ENCODE measurements around the gene CCDC171.
A peak's percentile ranks its signal among the peaks of the same experiment; 100 is the strongest.
"Not testable (repeated sequence)": the region's sequence is repeated elsewhere in the genome, so short reads cannot be mapped to it uniquely, and the experiment has no call there.

Gene CCDC171

DNA sequence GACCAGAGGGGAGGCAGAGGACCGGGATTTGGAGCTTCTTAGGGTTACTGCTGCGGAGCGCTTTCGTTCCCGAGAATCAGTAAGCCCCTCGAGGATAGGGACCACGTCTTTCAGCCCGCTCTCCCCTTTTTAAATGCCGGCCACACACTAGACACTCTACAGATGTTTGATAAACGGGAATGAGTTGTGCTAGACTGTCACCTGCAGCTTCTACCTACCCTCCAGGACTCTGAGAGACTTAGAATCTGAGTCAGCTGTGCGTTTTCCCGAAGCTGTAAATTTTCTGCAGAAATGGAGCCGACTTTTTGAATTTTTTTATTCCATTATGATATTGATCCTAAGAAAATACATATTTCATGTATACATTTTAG lies 670 bp downstream of the CCDC171 start:
- H3K4me3 ChIP-seq (ENCODE audit: low read depth, low read length) = peak overlapping the region; percentile 91
- TF ChIP-seq, protein P1, sequence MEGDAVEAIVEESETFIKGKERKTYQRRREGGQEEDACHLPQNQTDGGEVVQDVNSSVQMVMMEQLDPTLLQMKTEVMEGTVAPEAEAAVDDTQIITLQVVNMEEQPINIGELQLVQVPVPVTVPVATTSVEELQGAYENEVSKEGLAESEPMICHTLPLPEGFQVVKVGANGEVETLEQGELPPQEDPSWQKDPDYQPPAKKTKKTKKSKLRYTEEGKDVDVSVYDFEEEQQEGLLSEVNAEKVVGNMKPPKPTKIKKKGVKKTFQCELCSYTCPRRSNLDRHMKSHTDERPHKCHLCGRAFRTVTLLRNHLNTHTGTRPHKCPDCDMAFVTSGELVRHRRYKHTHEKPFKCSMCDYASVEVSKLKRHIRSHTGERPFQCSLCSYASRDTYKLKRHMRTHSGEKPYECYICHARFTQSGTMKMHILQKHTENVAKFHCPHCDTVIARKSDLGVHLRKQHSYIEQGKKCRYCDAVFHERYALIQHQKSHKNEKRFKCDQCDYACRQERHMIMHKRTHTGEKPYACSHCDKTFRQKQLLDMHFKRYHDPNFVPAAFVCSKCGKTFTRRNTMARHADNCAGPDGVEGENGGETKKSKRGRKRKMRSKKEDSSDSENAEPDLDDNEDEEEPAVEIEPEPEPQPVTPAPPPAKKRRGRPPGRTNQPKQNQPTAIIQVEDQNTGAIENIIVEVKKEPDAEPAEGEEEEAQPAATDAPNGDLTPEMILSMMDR (IDR thresholded peaks at IDR 0.05; ENCODE audit: control insufficient read depth, extremely low read depth, insufficient read depth) = no peak
- no peak for DNase-seq (ENCODE audit: low read depth)

DNA sequence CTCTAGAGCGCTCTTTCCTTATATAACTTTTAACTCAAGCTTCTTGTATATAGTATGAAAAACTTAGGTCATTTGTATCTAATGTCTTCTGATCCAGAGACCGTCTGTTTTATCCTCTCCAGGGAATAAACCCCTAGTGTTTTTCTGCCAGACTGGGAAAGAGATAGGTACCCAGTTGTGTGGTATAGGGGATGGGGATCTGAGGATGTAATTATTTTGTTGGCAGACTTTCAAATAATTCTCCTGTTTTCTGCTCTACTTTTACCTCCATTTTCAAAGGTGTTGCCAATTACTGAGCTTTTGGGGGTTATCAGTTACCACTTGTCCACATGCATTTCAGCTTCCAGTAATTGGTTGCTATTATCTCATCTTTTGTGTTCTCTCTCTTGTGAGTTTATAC lies 17.9 kb downstream of the CCDC171 start:
- no peak for DNase-seq (ENCODE audit: low read depth)
- TF ChIP-seq, protein P1 (IDR thresholded peaks at IDR 0.05; ENCODE audit: control insufficient read depth, extremely low read depth, insufficient read depth) = no peak

DNA sequence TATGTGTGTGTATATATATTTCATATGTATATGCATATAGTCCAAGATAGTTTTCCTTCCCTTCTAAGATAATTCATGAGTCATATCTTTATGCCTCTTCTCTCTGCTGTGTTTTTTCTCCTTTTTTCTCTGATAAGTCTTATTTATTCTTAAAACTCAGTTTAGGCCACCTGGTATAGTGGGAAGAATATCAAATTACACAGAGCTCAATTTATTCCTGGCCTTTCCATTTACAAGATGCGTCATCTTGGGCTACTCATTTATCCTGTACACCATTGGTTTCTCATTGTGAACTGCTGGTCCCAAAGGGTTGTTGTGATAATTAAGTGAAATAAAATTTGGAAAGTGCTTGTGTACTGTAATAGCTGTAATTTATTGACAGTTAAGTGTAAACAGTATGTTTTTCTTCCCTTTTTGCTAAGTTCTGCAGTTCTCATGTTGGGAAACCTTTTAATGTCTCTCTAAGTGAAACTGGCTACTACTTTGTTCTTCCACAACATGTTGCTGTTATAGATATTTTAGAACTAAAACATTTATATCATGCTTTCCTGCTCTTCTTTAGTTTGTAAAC lies 19.4 kb downstream of the CCDC171 start:
- H3K4me3 ChIP-seq (ENCODE audit: low read depth, low read length) = no peak overlapping the region
- no peak for DNase-seq (ENCODE audit: low read depth)
- TF ChIP-seq, protein P1 (IDR thresholded peaks at IDR 0.05; ENCODE audit: control insufficient read depth, extremely low read depth, insufficient read depth) = no peak

More for the DNA sequence above, 17.9 kb downstream of the CCDC171 start:
- H3K4me3 ChIP-seq (ENCODE audit: low read depth, low read length) = no peak overlapping the region

DNA sequence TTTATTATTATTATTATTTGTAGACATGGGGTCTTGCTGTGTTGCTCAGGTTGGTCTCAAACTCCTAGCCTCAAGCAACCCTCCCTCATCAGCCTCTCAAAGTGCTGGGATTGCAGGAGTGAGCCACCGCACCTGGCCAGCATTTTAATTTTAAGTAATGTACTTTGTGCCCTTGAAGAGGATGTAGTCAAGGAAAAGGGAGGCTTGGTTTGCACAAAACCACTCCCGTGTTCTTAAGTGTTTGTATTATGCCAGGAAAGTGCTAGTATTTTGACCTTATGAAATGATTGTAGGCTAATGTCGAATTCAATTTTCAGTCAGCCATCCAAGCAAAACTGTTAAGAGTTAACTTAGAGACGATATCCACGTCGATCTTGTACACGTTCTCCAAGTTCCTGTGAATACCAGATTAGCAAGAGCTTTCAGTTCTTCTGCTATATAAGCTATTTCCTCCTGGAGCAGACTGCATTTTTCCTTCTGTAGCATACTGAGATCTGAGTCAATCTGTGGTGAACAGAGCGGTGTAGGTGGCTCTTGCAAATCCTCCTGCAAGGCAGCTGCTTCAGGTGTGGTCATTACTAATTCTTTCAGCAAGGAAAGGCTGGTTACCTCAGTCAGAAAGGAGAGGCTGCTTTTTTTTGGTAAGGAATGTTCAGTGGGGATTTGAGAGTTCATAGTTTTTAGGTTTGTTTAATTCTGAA lies 23.7 kb downstream of the CCDC171 start:
- TF ChIP-seq, protein P1 (IDR thresholded peaks at IDR 0.05; ENCODE audit: control insufficient read depth, extremely low read depth, insufficient read depth) = no peak
- no peak overlapping the region for H3K4me3 ChIP-seq (ENCODE audit: low read depth, low read length)
- DNase-seq (ENCODE audit: low read depth) = no peak

DNA sequence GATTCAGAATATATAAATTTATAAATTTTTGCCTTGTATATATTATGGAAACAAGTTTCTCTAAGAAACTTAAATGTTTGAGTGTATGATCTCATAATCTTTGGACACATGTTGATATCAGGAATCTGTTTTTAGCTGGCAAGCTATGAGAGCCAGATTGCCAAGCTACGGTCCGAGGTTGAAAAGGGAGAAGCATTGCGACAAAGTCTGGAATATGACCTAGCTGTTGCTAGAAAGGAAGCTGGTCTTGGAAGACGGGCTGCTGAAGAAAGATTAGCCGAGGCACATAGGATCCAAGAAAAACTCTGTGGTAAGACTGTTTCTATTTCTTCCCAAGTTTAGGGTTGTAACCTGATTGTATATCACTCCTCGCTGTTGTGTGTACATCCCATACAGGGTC lies 25.9 kb downstream of the CCDC171 start:
- no peak for DNase-seq (ENCODE audit: low read depth)
- H3K4me3 ChIP-seq (ENCODE audit: low read depth, low read length) = no peak overlapping the region
- TF ChIP-seq, protein P1 (IDR thresholded peaks at IDR 0.05; ENCODE audit: control insufficient read depth, extremely low read depth, insufficient read depth) = no peak

DNA sequence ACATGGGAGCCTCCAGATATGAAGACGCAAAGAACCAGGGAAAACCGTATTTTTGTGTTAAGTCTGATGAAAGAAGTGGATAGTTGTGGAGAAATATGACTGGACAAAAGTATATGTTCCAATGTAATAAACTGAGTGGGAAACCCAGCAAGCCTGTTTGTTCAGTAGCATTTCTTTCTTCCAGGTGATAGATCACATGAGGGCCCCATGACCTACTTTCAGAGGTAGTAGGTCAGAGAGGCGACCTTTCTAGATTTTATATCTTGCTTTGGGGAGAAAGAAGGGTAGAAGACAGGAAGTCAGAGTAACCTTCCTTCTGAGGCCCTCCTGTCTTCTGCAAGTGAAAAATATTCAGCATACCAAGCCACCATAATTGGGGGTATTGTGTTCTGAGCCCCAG lies 31.5 kb downstream of the CCDC171 start:
- no peak overlapping the region for H3K4me3 ChIP-seq (ENCODE audit: low read depth, low read length)
- TF ChIP-seq, protein P1 (IDR thresholded peaks at IDR 0.05; ENCODE audit: control insufficient read depth, extremely low read depth, insufficient read depth) = no peak
- no peak for DNase-seq (ENCODE audit: low read depth)

DNA sequence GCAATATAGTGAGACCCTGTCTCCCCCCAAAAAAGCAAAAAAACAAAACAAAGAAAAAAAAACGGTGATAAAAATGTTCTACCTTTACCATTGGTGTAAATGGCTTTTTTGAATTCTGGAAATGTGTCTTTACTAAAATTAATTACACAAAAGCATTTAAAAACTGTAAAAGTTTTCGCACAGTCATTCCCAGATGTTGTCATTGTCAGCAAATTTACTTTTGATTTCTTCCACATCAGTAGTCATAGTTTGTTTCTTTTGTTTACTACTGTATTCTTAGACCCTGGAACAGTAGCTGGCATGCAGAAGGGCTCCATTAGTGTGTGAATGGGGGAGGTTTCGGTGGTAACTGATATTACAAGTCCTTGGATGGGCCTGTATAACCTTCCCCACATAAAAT lies 39.5 kb downstream of the CCDC171 start:
- H3K4me3 ChIP-seq (ENCODE audit: low read depth, low read length) = no peak overlapping the region
- TF ChIP-seq, protein P1 (IDR thresholded peaks at IDR 0.05; ENCODE audit: control insufficient read depth, extremely low read depth, insufficient read depth) = no peak
- no peak for DNase-seq (ENCODE audit: low read depth)

DNA sequence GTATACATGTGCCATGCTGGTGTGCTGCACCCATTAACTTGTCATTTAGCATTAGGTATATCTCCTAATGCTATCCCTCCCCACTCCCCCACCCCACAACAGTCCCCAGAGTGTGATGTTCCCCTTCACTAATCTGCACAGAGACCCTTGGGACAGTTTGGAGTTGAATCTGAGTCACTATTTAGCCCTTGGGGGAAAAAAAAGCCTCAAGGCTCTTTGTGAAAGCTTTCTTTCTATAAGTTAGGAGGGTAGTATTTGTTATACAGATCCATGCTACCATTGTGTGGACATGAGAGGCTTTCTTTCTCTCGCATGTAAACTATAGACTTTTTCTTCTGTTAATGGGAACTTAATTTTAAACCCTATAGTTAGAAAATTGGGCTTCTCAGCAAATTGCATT lies 40.1 kb downstream of the CCDC171 start:
- DNase-seq (ENCODE audit: low read depth); H3K4me3 ChIP-seq (ENCODE audit: low read depth, low read length): not testable (repeated sequence)

DNA sequence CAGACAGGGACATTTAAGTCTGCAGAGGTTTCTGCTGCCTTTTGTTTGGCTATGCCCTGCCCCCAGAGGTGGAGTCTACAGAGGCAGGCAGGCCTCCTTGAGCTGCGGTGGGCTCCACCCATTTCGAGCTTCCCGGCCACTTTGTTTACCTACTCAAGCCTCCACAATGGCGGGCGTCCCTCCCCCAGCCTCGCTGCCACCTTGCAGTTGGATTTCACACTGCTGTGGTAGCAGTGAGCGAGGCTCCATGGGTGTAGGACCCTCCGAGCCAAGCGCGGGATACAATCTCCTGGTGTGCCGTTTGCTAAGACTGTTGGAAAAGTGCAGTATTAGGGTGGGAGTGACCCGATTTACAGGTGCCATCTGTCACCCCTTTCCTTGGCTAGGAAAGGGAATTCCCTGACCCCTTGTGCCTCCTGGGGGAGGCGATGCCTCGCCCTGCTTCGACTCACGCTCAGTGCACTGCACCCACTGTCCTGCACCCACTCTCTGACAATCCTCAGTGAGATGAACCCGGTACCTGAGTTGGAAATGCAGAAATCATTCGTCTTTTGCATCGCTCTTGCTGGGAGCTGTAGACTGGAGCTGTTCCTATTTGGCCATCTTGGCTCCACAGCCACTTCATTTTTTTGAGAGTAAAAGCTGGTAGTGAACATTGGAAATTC lies 48.0 kb downstream of the CCDC171 start:
- not testable (repeated sequence) for H3K4me3 ChIP-seq (ENCODE audit: low read depth, low read length); DNase-seq (ENCODE audit: low read depth)
